K562 (cell line): Measurements from ENCODE around the gene CNTROB. TPM values are rescaled to one million over a fixed set of nuclear protein-coding genes. Genes with fewer than 3 reads are reported as not detected.

Experiments used
- ATAC-seq: fragments of 200-7000 bp; cut with Tn5 transposase; 3 replicates; pipeline ENCODE4 v1.9.1; 2020; ENCODE audit warnings: moderate library complexity
- BruUV-seq: library from RNA; stranded (reverse); fragments of 400-500 nt; replicated peaks from 2 replicates; lab custom pipeline; 2021; lab: Mats Ljungman, UMichigan
- CTCF ChIA-PET: fragments of 300-600 bp; formaldehyde crosslinking; extraction: SDS; loops from one replicate; lab custom pipeline; 2021; ENCODE audit warnings: low intra/inter-chr PET ratio; lab: Yijun Ruan, JAX
- POLR2A ChIA-PET: fragments of 300-600, 350-650 bp; sonication (Branson Sonifier 250); formaldehyde crosslinking; extraction: SDS; loops from one replicate; lab custom pipeline; 2021; ENCODE audit warnings: antibody characterized with exemption, inconsistent platforms; lab: Yijun Ruan, JAX
- DNase-seq, 4 experiments: peaks; one replicate each; pipeline versions ENCODE4 v3.0.0 to v3.0.0-alpha.2; 2011 to 2018; ENCODE audit warnings: low spot score in 3 of 4, mixed read lengths in 3 of 4; ENCODE audit errors: extremely low read depth in 1 of 4
- FAIRE-seq: peaks from 2 replicates; lab custom pipeline; 2011; peaks lifted over from hg19 to GRCh38; lab: Jason Lieb, UNC
- H2AFZ ChIP-seq: 2 replicates; pipeline ENCODE4 v1.6.0; 2011; ENCODE audit warnings: low read depth, low read length, control low read depth, inconsistent platforms
- H3K27ac ChIP-seq: fragments of 200-600 bp; 3 replicates; pipeline ENCODE4 v1.8.0; 2011; ENCODE audit warnings: low read depth, mild to moderate bottlenecking, control low read depth, inconsistent platforms, low read length, moderate library complexity, mixed read lengths; ENCODE audit errors: extremely low read depth
- H3K27me3 ChIP-seq, 2 experiments: fragments of 300-600 bp in 1 of 2; 2 replicates in 1 of 2; 3 replicates in 1 of 2; pipeline versions ENCODE4 v1.6.0 to v1.8.0; 2011; ENCODE audit warnings: inconsistent platforms in 2 of 2, low read length in 2 of 2, mild to moderate bottlenecking in 1 of 2, mixed read lengths in 1 of 2, moderate library complexity in 1 of 2; ENCODE audit not compliant: control insufficient read depth in 2 of 2, insufficient read depth in 2 of 2
- H3K36me3 ChIP-seq: fragments of 300-600 bp; 3 replicates; pipeline ENCODE4 v1.8.0; 2011; ENCODE audit warnings: mild to moderate bottlenecking, low read length, inconsistent platforms; ENCODE audit not compliant: control insufficient read depth, insufficient read depth
- H3K4me1 ChIP-seq, 2 experiments: fragments of 200-600 bp in 1 of 2; replicated peaks in 1 of 2; 2 replicates in 1 of 2; 3 replicates in 1 of 2; pipeline versions ENCODE4 v1.5.1 to v1.8.0; 2011; ENCODE audit warnings: inconsistent platforms in 2 of 2, low read length in 2 of 2, mild to moderate bottlenecking in 1 of 2, mixed read lengths in 1 of 2, moderate library complexity in 1 of 2; ENCODE audit not compliant: control insufficient read depth in 2 of 2, insufficient read depth in 2 of 2
- H3K4me2 ChIP-seq: 2 replicates; pipeline ENCODE4 v1.6.1; 2011; ENCODE audit warnings: low read length, control low read depth, inconsistent platforms, mixed read lengths; ENCODE audit not compliant: insufficient read depth
- H3K4me3 ChIP-seq: fragments of 200-600 bp; sonication (generic), shearing (Covaris generic); 2 replicates; pipeline ENCODE4 v1.5.1; 2016; ENCODE audit warnings: control low read depth, inconsistent platforms
- H3K79me2 ChIP-seq: fragments of 200-600 bp; 3 replicates; pipeline ENCODE4 v1.8.0; 2011; ENCODE audit warnings: low read length, inconsistent platforms; ENCODE audit not compliant: control insufficient read depth, insufficient read depth
- H3K9ac ChIP-seq, 2 experiments: 2 replicates each; pipeline versions ENCODE4 v1.6.0 to v1.6.1; 2011; ENCODE audit warnings: low read depth in 2 of 2, low read length in 2 of 2, control low read depth in 1 of 2, inconsistent platforms in 1 of 2, mild to moderate bottlenecking in 1 of 2, mixed read lengths in 1 of 2; ENCODE audit not compliant: insufficient read depth in 1 of 2
- H3K9me1 ChIP-seq: one replicate; pipeline ENCODE4 v1.6.0; 2011; ENCODE audit warnings: inconsistent platforms, mild to moderate bottlenecking, low read length, moderate library complexity; ENCODE audit not compliant: control insufficient read depth, insufficient read depth
- H3K9me3 ChIP-seq: replicated peaks from 2 replicates; pipeline ENCODE4 v1.5.1; 2011; ENCODE audit warnings: low read depth, low read length, inconsistent platforms; ENCODE audit not compliant: control insufficient read depth, insufficient read depth
- H4K20me1 ChIP-seq: replicated peaks from 2 replicates; pipeline ENCODE4 v1.6.1; 2011; ENCODE audit warnings: low read length, inconsistent platforms, mixed read lengths; ENCODE audit not compliant: control insufficient read depth, insufficient read depth
- RFX1 ChIP-seq: fragments of 450-650 bp; IDR thresholded peaks from 2 replicates; pipeline ENCODE4 v1.6.1; 2016; ENCODE audit warnings: mild to moderate bottlenecking, moderate library complexity
- WGBS: fragments of 100-300 bp; shearing (Covaris generic); methylation state at CpG from one replicate; pipeline ENCODE4 v1.1.6; 2016; ENCODE audit warnings: low coverage, mixed read lengths; ENCODE audit not compliant: insufficient coverage; ENCODE audit errors: missing lambda C conversion rate; 5-methylcytosine and 5-hydroxymethylcytosine counted together
- in situ Hi-C: fragments of 300-500 bp; cut with MboI; formaldehyde crosslinking; loops from 4 replicates; pipeline ENCODE4 v1.15.0; 2018; ENCODE audit warnings: inconsistent platforms, mixed read lengths
- intact Hi-C: fragments of 100-400 bp; cut with micrococcal nuclease; formaldehyde crosslinking; loops from 2 replicates; pipeline ENCODE4 v1.14.2; 2022
- polyA plus RNA-seq, 8 experiments: library from polyadenylated mRNA; depleted of rRNA in 4 of 8; stranded (reverse) in 5 of 8; unstranded in 3 of 8; fragments of >200 nt; fragmentation: Nextera tagmentation in 2 of 8; fragmentation: Illumina TruSeq in 1 of 8; extraction: Ambion mirVana in 2 of 8; extraction: Trizol in 1 of 8; gene quantifications; 2 replicates each; pipeline versions ENCODE4 v1.2.1 to v1.2.3, GENCODE V29; 2011 to 2014; ENCODE audit warnings: inconsistent platforms in 1 of 8, missing spikeins in 1 of 8
- total RNA-seq, 7 experiments: library from RNA; depleted of rRNA in 6 of 7; stranded (reverse); fragments of >200 nt in 6 of 7; fragmentation: Illumina TruSeq in 2 of 7; extraction: Trizol in 2 of 7; gene quantifications; 2 replicates each; pipeline versions ENCODE4 v1.2.1 to v1.2.3, GENCODE V29; 2011 to 2021; ENCODE audit warnings: low replicate concordance in 1 of 7
- TF ChIP-seq, protein P1 (sequence below): IDR thresholded peaks from 2 replicates; pipeline ENCODE4 v1.6.1; 2011; ENCODE audit not compliant: insufficient read length; ENCODE audit errors: extremely low read depth
- TF ChIP-seq, protein P2 (sequence below): fragments of 450-650 bp; conservative IDR thresholded peaks from 2 replicates; pipeline ENCODE4 v1.6.1; 2016; ENCODE audit warnings: missing genetic modification characterization, low read depth, mild to moderate bottlenecking, control low read depth, missing compliant biosample characterization
- TF ChIP-seq, protein P3 (sequence below): fragments of 450-650 bp; IDR thresholded peaks from 2 replicates; pipeline ENCODE4 v1.6.1; 2016

CNTROB gene
- total and polyA plus RNA-seq, 9 of the 15 experiments (the other 6 are each of a cell fraction or from before 2014, with no cell fraction given), result 1.9 to 33.3 (median 23.0) TPM

DNA sequence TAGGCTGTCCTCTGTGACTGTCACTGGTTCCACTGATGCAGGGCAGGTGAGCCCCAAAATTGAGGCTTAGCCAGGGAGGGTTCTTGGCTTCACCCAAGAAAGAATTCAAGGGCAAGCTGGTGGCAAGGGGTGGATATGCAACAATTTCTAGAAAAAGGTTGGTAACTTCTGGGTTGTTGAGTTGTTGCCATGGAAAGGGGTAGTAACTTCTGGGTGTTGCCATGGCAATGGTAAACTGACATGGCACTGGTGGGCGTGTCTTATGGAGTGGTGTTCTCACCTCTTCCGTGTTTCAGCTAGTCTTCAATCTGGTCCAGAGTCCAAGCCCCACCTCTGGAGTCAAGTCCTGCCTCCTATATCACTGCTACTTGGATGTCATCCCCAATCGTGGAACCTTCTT lies 60.9 kb downstream of the CNTROB start:
- Histone ChIP-seq H3K4me3 (no peak overlapping the region), H4K20me1 (no peaks in the 10 kb centered on the region), H3K79me2 (no peaks in the 10 kb centered on the region), H2AFZ (no peak overlapping the region), H3K27ac (no peak overlapping the region), H3K27me3 (peaks cover 4 to 16% of the 10 kb centered on the region in 2 experiments; a peak in 2 of 5 replicates), H3K4me1 (peaks cover 0 to 11% of the 10 kb centered on the region in 2 experiments; a peak in 3 of 5 replicates), H3K9ac (no peak overlapping the region), H3K9me1 (no peaks in the 10 kb centered on the region), H3K36me3 (no peaks in the 10 kb centered on the region), H3K4me2 (no peak overlapping the region), H3K9me3 (no peaks in the 10 kb centered on the region)
- intact Hi-C loops, result loop anchor here (5.0 to 10.0 kb wide), 2 partner anchors 62 to 171 kb away; no protein-coding TSS in a partner anchor
- 0% methylated on average over 3 of the region's 3 CpGs for WGBS
- DNase-seq (no peak), ATAC-seq (no peak), FAIRE-seq (no peak)
- ChIA-PET CTCF (no interaction called here), POLR2A (no interaction called here)
- in situ Hi-C loops, result no loop called here
- no TSS peak for BruUV-seq
- TF ChIP-seq, protein P1, sequence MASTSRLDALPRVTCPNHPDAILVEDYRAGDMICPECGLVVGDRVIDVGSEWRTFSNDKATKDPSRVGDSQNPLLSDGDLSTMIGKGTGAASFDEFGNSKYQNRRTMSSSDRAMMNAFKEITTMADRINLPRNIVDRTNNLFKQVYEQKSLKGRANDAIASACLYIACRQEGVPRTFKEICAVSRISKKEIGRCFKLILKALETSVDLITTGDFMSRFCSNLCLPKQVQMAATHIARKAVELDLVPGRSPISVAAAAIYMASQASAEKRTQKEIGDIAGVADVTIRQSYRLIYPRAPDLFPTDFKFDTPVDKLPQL, result no peak
- TF ChIP-seq, protein P2, sequence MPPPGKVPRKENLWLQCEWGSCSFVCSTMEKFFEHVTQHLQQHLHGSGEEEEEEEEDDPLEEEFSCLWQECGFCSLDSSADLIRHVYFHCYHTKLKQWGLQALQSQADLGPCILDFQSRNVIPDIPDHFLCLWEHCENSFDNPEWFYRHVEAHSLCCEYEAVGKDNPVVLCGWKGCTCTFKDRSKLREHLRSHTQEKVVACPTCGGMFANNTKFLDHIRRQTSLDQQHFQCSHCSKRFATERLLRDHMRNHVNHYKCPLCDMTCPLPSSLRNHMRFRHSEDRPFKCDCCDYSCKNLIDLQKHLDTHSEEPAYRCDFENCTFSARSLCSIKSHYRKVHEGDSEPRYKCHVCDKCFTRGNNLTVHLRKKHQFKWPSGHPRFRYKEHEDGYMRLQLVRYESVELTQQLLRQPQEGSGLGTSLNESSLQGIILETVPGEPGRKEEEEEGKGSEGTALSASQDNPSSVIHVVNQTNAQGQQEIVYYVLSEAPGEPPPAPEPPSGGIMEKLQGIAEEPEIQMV, result 0 out of 2 replicates have a peak, but pooled peaks have one; percentile 43
- TF ChIP-seq RFX1, result peak; percentile 85
- TF ChIP-seq, protein P3, sequence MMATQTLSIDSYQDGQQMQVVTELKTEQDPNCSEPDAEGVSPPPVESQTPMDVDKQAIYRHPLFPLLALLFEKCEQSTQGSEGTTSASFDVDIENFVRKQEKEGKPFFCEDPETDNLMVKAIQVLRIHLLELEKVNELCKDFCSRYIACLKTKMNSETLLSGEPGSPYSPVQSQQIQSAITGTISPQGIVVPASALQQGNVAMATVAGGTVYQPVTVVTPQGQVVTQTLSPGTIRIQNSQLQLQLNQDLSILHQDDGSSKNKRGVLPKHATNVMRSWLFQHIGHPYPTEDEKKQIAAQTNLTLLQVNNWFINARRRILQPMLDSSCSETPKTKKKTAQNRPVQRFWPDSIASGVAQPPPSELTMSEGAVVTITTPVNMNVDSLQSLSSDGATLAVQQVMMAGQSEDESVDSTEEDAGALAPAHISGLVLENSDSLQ, result peak; percentile 71
